K562 (cell line): ENCODE measurements around the gene HEMGN. TPM values are rescaled to one million over a fixed set of nuclear protein-coding genes. Genes with fewer than 3 reads are reported as not detected.

Experiments used
- ATAC-seq: fragments of 200-7000 bp; cut with Tn5 transposase; 3 replicates; pipeline ENCODE4 v1.9.1; 2020; ENCODE audit warnings: moderate library complexity
- BruUV-seq: library from RNA; stranded (reverse); fragments of 400-500 nt; replicated peaks from 2 replicates; lab custom pipeline; 2021; lab: Mats Ljungman, UMichigan
- CTCF ChIA-PET: fragments of 300-600 bp; formaldehyde crosslinking; extraction: SDS; loops from one replicate; lab custom pipeline; 2021; ENCODE audit warnings: low intra/inter-chr PET ratio; lab: Yijun Ruan, JAX
- POLR2A ChIA-PET: fragments of 300-600, 350-650 bp; sonication (Branson Sonifier 250); formaldehyde crosslinking; extraction: SDS; loops from one replicate; lab custom pipeline; 2021; ENCODE audit warnings: antibody characterized with exemption, inconsistent platforms; lab: Yijun Ruan, JAX
- DNase-seq, 4 experiments: peaks; one replicate each; pipeline versions ENCODE4 v3.0.0 to v3.0.0-alpha.2; 2011 to 2018; ENCODE audit warnings: low spot score in 3 of 4, mixed read lengths in 3 of 4; ENCODE audit errors: extremely low read depth in 1 of 4
- FAIRE-seq: peaks from 2 replicates; lab custom pipeline; 2011; peaks lifted over from hg19 to GRCh38; lab: Jason Lieb, UNC
- H2AFZ ChIP-seq: 2 replicates; pipeline ENCODE4 v1.6.0; 2011; ENCODE audit warnings: low read depth, low read length, control low read depth, inconsistent platforms
- H3K27ac ChIP-seq: fragments of 200-600 bp; 3 replicates; pipeline ENCODE4 v1.8.0; 2011; ENCODE audit warnings: low read depth, mild to moderate bottlenecking, control low read depth, inconsistent platforms, low read length, moderate library complexity, mixed read lengths; ENCODE audit errors: extremely low read depth
- H3K27me3 ChIP-seq, 2 experiments: fragments of 300-600 bp in 1 of 2; 2 replicates in 1 of 2; 3 replicates in 1 of 2; pipeline versions ENCODE4 v1.6.0 to v1.8.0; 2011; ENCODE audit warnings: inconsistent platforms in 2 of 2, low read length in 2 of 2, mild to moderate bottlenecking in 1 of 2, mixed read lengths in 1 of 2, moderate library complexity in 1 of 2; ENCODE audit not compliant: control insufficient read depth in 2 of 2, insufficient read depth in 2 of 2
- H3K36me3 ChIP-seq: fragments of 300-600 bp; 3 replicates; pipeline ENCODE4 v1.8.0; 2011; ENCODE audit warnings: mild to moderate bottlenecking, low read length, inconsistent platforms; ENCODE audit not compliant: control insufficient read depth, insufficient read depth
- H3K4me1 ChIP-seq, 2 experiments: fragments of 200-600 bp in 1 of 2; replicated peaks in 1 of 2; 2 replicates in 1 of 2; 3 replicates in 1 of 2; pipeline versions ENCODE4 v1.5.1 to v1.8.0; 2011; ENCODE audit warnings: inconsistent platforms in 2 of 2, low read length in 2 of 2, mild to moderate bottlenecking in 1 of 2, mixed read lengths in 1 of 2, moderate library complexity in 1 of 2; ENCODE audit not compliant: control insufficient read depth in 2 of 2, insufficient read depth in 2 of 2
- H3K4me2 ChIP-seq: 2 replicates; pipeline ENCODE4 v1.6.1; 2011; ENCODE audit warnings: low read length, control low read depth, inconsistent platforms, mixed read lengths; ENCODE audit not compliant: insufficient read depth
- H3K4me3 ChIP-seq: fragments of 200-600 bp; sonication (generic), shearing (Covaris generic); 2 replicates; pipeline ENCODE4 v1.5.1; 2016; ENCODE audit warnings: control low read depth, inconsistent platforms
- H3K79me2 ChIP-seq: fragments of 200-600 bp; 3 replicates; pipeline ENCODE4 v1.8.0; 2011; ENCODE audit warnings: low read length, inconsistent platforms; ENCODE audit not compliant: control insufficient read depth, insufficient read depth
- H3K9ac ChIP-seq, 2 experiments: 2 replicates each; pipeline versions ENCODE4 v1.6.0 to v1.6.1; 2011; ENCODE audit warnings: low read depth in 2 of 2, low read length in 2 of 2, control low read depth in 1 of 2, inconsistent platforms in 1 of 2, mild to moderate bottlenecking in 1 of 2, mixed read lengths in 1 of 2; ENCODE audit not compliant: insufficient read depth in 1 of 2
- H3K9me1 ChIP-seq: one replicate; pipeline ENCODE4 v1.6.0; 2011; ENCODE audit warnings: inconsistent platforms, mild to moderate bottlenecking, low read length, moderate library complexity; ENCODE audit not compliant: control insufficient read depth, insufficient read depth
- H3K9me3 ChIP-seq: replicated peaks from 2 replicates; pipeline ENCODE4 v1.5.1; 2011; ENCODE audit warnings: low read depth, low read length, inconsistent platforms; ENCODE audit not compliant: control insufficient read depth, insufficient read depth
- H4K20me1 ChIP-seq: replicated peaks from 2 replicates; pipeline ENCODE4 v1.6.1; 2011; ENCODE audit warnings: low read length, inconsistent platforms, mixed read lengths; ENCODE audit not compliant: control insufficient read depth, insufficient read depth
- AFF4 ChIP-seq: sonication (generic); formaldehyde crosslinking; IDR thresholded peaks from 2 replicates; pipeline ENCODE4 v1.8.0; 2023; ENCODE audit warnings: mild to moderate bottlenecking, missing genetic modification reagents
- DLX4 ChIP-seq: fragments of 250-450 bp; sonication (Bioruptor Pico); IDR thresholded peaks from 2 replicates; pipeline ENCODE4 v1.6.1; 2021; ENCODE audit warnings: mild to moderate bottlenecking
- E2F5 ChIP-seq: sonication (generic); formaldehyde crosslinking; IDR thresholded peaks from 2 replicates; pipeline ENCODE4 v1.8.0; 2022; ENCODE audit warnings: mild to moderate bottlenecking, missing genetic modification reagents
- MEIS2 ChIP-seq: fragments of 450-650 bp; IDR thresholded peaks from 2 replicates; pipeline ENCODE4 v1.6.1; 2014; ENCODE audit warnings: mild to moderate bottlenecking; ENCODE audit not compliant: partially characterized antibody
- NFRKB ChIP-seq: fragments of 450-650 bp; IDR thresholded peaks from 2 replicates; pipeline ENCODE4 v1.6.1; 2016; ENCODE audit warnings: low read depth
- RNF2 ChIP-seq: sonication (generic); IDR thresholded peaks from 2 replicates; pipeline ENCODE4 v1.6.1; 2016
- SLC30A9 ChIP-seq: fragments of 250-450 bp; sonication (Bioruptor Pico); IDR thresholded peaks from 2 replicates; pipeline ENCODE4 v1.8.0; 2022; ENCODE audit warnings: mild to moderate bottlenecking, moderate library complexity
- SMARCA5 ChIP-seq: fragments of 450-650 bp; IDR thresholded peaks from 2 replicates; pipeline ENCODE4 v1.6.1; 2016
- YBX1 ChIP-seq: fragments of 450-650 bp; IDR thresholded peaks from 2 replicates; pipeline ENCODE4 v1.7.1; 2016; ENCODE audit warnings: mild to moderate bottlenecking
- ZFP36 ChIP-seq: fragments of 150-350 bp; IDR thresholded peaks from 2 replicates; pipeline ENCODE4 v1.6.1; 2018; ENCODE audit warnings: low read length, low read depth; ENCODE audit not compliant: partially characterized antibody
- ZNF165 ChIP-seq: fragments of 250-450 bp; sonication (Bioruptor Pico); IDR thresholded peaks from 2 replicates; pipeline ENCODE4 v1.4.0; 2020; ENCODE audit warnings: borderline replicate concordance
- ZNF717 ChIP-seq: fragments of 250-450 bp; sonication (Bioruptor Pico); IDR thresholded peaks from 2 replicates; pipeline ENCODE4 v1.5.0; 2021
- WGBS: fragments of 100-300 bp; shearing (Covaris generic); methylation state at CpG from one replicate; pipeline ENCODE4 v1.1.6; 2016; ENCODE audit warnings: low coverage, mixed read lengths; ENCODE audit not compliant: insufficient coverage; ENCODE audit errors: missing lambda C conversion rate; 5-methylcytosine and 5-hydroxymethylcytosine counted together
- in situ Hi-C: fragments of 300-500 bp; cut with MboI; formaldehyde crosslinking; loops from 4 replicates; pipeline ENCODE4 v1.15.0; 2018; ENCODE audit warnings: inconsistent platforms, mixed read lengths
- intact Hi-C: fragments of 100-400 bp; cut with micrococcal nuclease; formaldehyde crosslinking; loops from 2 replicates; pipeline ENCODE4 v1.14.2; 2022
- polyA plus RNA-seq, 8 experiments: library from polyadenylated mRNA; depleted of rRNA in 4 of 8; stranded (reverse) in 5 of 8; unstranded in 3 of 8; fragments of >200 nt; fragmentation: Nextera tagmentation in 2 of 8; fragmentation: Illumina TruSeq in 1 of 8; extraction: Ambion mirVana in 2 of 8; extraction: Trizol in 1 of 8; gene quantifications; 2 replicates each; pipeline versions ENCODE4 v1.2.1 to v1.2.3, GENCODE V29; 2011 to 2014; ENCODE audit warnings: inconsistent platforms in 1 of 8, missing spikeins in 1 of 8
- total RNA-seq, 7 experiments: library from RNA; depleted of rRNA in 6 of 7; stranded (reverse); fragments of >200 nt in 6 of 7; fragmentation: Illumina TruSeq in 2 of 7; extraction: Trizol in 2 of 7; gene quantifications; 2 replicates each; pipeline versions ENCODE4 v1.2.1 to v1.2.3, GENCODE V29; 2011 to 2021; ENCODE audit warnings: low replicate concordance in 1 of 7
- TF ChIP-seq, protein P1 (sequence below): fragments of 250-450 bp; sonication (Bioruptor Pico); IDR thresholded peaks from 2 replicates; pipeline ENCODE4 v1.4.0; 2020; ENCODE audit warnings: mild to moderate bottlenecking, moderate library complexity
- TF ChIP-seq, protein P2 (sequence below), 2 experiments: fragments of 450-650 bp; IDR thresholded peaks; 2 replicates each; pipeline ENCODE4 v1.6.1; 2016

The HEMGN gene
- total and polyA plus RNA-seq, 9 of the 15 experiments (the other 6 are each of a cell fraction or from before 2014, with no cell fraction given), result 56.3 to 258 (median 137) TPM

- intact Hi-C loops, result loop anchor here (5.0 kb wide), 1 partner anchor 277 kb away; the partner anchor contains the start of gene TBC1D2
- FAIRE-seq (no peak), DNase-seq (no peak), ATAC-seq (no peak)
- peaks cover 42% of the 10 kb centered on the region for H3K79me2 ChIP-seq
- ChIA-PET POLR2A (interaction anchor here (0.5 to 6.2 kb wide), 15 partner anchors 10 to 284 kb away, joined by 3 to 84 read pairs (median 4); partner anchors contain the start of genes HEMGN, NANS and TRMO), CTCF (no interaction called here)
- H3K4me1 ChIP-seq, result peaks cover 33 to 36% of the 10 kb centered on the region in 2 experiments; a peak in 4 of 5 replicates
- H3K4me2 ChIP-seq, result peak overlapping the region; percentile 73
- in situ Hi-C loops, result no loop called here
- peaks cover 3% of the 10 kb centered on the region; the same call in 1 of the 2 replicates for H3K9me3 ChIP-seq
- H2AFZ ChIP-seq, result peak overlapping the region; percentile 80
- H4K20me1 ChIP-seq, result no peaks in the 10 kb centered on the region
- H3K27me3 ChIP-seq, result no peaks in the 10 kb centered on the region
- peak overlapping the region in 1 of 2 experiments; percentile 99; a peak in 2 of 4 replicates for H3K9ac ChIP-seq
- BruUV-seq, result no TSS peak
- H3K27ac ChIP-seq, result peak overlapping the region; percentile 99
- H3K36me3 ChIP-seq, result no peaks in the 10 kb centered on the region; the same call in 2 of the 3 replicates
- 27% methylated on average over 7 of the region's 7 CpGs for WGBS
- H3K4me3 ChIP-seq, result no peak overlapping the region
- no peaks in the 10 kb centered on the region for H3K9me1 ChIP-seq
- TF ChIP-seq SMARCA5 (no peak), AFF4 (CRISPR knock-in tag) (no peak), E2F5 (CRISPR knock-in tag) (no peak), YBX1 (no peak), NFRKB (0 out of 2 replicates have a peak, but pooled peaks have one; percentile 52), ZFP36 (no peak), MEIS2 (no peak), RNF2 (no peak), DLX4 (CRISPR knock-in tag) (no peak), ZNF717 (CRISPR knock-in tag) (0 out of 2 replicates have a peak, but pooled peaks have one; percentile 20), SLC30A9 (no peak), ZNF165 (CRISPR knock-in tag) (no peak)
- TF ChIP-seq, protein P1, sequence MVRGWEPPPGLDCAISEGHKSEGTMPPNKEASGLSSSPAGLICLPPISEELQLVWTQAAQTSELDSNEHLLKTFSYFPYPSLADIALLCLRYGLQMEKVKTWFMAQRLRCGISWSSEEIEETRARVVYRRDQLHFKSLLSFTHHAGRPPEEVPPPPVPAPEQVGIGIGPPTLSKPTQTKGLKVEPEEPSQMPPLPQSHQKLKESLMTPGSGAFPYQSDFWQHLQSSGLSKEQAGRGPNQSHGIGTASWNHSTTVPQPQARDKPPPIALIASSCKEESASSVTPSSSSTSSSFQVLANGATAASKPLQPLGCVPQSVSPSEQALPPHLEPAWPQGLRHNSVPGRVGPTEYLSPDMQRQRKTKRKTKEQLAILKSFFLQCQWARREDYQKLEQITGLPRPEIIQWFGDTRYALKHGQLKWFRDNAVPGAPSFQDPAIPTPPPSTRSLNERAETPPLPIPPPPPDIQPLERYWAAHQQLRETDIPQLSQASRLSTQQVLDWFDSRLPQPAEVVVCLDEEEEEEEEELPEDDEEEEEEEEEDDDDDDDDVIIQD, result no peak
- TF ChIP-seq, protein P2, sequence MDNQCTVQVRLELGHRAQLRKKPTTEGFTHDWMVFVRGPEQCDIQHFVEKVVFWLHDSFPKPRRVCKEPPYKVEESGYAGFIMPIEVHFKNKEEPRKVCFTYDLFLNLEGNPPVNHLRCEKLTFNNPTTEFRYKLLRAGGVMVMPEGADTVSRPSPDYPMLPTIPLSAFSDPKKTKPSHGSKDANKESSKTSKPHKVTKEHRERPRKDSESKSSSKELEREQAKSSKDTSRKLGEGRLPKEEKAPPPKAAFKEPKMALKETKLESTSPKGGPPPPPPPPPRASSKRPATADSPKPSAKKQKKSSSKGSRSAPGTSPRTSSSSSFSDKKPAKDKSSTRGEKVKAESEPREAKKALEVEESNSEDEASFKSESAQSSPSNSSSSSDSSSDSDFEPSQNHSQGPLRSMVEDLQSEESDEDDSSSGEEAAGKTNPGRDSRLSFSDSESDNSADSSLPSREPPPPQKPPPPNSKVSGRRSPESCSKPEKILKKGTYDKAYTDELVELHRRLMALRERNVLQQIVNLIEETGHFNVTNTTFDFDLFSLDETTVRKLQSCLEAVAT (IDR thresholded peaks at IDR 0.05), result 0 out of 4 replicates have a peak, but pooled peaks of 1 of the 2 experiments have one; percentile 13
Observed at GRCh38 chr9:97979788-97980478, 42.0 kb upstream of the HEMGN start.
